ENCODE measurements around the gene SULF2.

The SULF2 gene

DNA sequence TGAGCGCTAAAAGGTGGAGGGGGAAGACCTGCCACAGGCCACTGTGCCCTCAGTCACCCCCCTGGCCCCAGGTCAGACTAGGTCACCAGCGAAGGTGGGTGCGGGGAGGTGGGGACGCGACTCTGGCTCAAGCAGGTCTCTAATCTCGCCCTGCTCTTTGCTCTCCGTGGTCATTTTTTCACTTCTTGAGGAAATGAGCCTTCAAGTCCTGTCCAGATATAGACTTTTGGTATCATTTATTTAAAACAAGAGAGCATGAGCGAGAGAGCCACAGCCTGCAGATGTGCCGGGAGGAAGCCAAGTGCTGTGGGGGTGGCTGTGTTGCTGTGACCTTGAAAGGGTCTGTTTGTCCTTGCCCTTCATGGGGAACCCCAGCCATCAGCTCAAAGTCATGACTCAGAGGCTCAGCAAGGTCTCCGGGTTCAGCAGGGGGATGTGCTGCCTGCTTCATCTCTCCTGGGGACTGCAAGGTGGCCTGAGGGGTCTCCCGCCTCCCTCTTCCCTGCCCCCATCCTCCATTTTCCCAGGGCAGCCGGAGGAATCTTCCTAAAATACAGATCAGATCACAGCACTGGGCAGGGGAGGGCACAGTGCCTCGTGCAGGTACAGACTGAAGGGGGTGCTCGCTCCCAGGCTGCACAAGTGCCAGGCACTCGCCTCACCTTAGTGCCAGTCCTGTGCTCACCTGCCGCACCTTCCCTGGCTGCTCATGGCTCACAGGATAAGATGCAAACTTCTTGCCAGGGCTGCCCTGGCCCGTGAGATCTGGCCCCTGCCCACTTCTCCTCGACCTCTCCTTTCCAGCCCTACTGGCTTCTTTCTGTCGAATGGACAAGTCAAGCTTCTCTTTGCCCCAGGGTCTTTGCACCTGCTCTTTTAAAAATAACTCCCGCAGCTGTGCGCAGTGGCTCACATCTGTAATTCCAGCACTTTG lies 26.5 kb downstream of the SULF2 start:
- DNase-seq (ENCODE audit: low read depth) = no peak
- no peak overlapping the region for H3K4me3 ChIP-seq (ENCODE audit: low read length)
- TF ChIP-seq, protein P1, sequence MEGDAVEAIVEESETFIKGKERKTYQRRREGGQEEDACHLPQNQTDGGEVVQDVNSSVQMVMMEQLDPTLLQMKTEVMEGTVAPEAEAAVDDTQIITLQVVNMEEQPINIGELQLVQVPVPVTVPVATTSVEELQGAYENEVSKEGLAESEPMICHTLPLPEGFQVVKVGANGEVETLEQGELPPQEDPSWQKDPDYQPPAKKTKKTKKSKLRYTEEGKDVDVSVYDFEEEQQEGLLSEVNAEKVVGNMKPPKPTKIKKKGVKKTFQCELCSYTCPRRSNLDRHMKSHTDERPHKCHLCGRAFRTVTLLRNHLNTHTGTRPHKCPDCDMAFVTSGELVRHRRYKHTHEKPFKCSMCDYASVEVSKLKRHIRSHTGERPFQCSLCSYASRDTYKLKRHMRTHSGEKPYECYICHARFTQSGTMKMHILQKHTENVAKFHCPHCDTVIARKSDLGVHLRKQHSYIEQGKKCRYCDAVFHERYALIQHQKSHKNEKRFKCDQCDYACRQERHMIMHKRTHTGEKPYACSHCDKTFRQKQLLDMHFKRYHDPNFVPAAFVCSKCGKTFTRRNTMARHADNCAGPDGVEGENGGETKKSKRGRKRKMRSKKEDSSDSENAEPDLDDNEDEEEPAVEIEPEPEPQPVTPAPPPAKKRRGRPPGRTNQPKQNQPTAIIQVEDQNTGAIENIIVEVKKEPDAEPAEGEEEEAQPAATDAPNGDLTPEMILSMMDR (conservative IDR thresholded peaks at IDR 0.05; ENCODE audit: low read depth, low read length) = no peak

- no peak for DNase-seq (ENCODE audit: low read depth)
- TF ChIP-seq, protein P1 (conservative IDR thresholded peaks at IDR 0.05; ENCODE audit: low read depth, low read length) = no peak
- no peak overlapping the region for H3K4me3 ChIP-seq (ENCODE audit: low read length)
Observed at GRCh38 chr20:47757145-47758035, 27.9 kb downstream of the SULF2 start.

- no peak overlapping the region for H3K4me3 ChIP-seq (ENCODE audit: low read length)
- no peak for DNase-seq (ENCODE audit: low read depth)
- TF ChIP-seq, protein P1 (conservative IDR thresholded peaks at IDR 0.05; ENCODE audit: low read depth, low read length) = no peak
Observed at GRCh38 chr20:47754946-47755652, 30.2 kb downstream of the SULF2 start.

GRCh38 chr20:47754388-47754715 lies 30.9 kb downstream of the SULF2 start:
- H3K4me3 ChIP-seq (ENCODE audit: low read length) = no peak overlapping the region
- DNase-seq (ENCODE audit: low read depth) = no peak
- TF ChIP-seq, protein P1 (conservative IDR thresholded peaks at IDR 0.05; ENCODE audit: low read depth, low read length) = no peak

DNA sequence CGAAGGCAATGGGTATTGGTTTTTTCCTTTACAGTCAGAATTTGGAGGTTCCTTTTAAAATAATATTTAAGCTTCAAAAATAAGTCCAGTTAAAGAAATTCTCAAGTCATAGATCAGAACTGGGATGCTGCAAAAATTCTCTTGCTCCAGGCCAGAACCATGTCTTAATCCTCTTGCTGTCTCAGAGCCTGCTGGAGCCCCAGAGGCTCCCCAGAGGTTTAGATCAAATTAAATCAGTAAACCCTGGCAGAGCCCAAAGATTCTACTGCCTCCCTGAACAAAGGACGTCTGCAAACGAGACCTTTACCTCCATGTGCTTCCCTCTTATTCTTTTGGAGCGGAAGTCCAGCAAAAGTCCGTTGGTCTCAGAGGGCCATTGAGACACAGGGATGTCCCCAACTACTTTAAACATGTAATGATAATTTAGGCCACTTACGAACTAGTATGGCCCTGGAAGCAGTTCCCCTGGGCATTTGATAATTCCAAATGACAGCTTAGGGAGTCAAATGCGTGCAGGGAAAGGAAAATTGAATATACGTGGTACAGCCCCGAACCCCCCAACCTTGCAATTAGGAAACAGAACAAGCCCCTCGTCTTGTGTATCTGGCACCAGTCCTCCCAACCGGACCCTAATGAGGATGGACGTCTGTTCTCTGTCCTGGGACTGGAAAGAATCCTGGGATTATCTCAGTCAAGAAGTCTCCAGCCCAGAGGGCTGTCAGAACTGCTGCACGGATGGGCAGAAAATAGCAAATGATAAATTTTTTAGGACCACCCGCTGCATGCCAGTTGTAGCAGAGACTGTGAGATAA lies 31.5 kb downstream of the SULF2 start:
- DNase-seq (ENCODE audit: low read depth) = no peak
- no peak overlapping the region for H3K4me3 ChIP-seq (ENCODE audit: low read length)
- TF ChIP-seq, protein P1 (conservative IDR thresholded peaks at IDR 0.05; ENCODE audit: low read depth, low read length) = no peak

DNA sequence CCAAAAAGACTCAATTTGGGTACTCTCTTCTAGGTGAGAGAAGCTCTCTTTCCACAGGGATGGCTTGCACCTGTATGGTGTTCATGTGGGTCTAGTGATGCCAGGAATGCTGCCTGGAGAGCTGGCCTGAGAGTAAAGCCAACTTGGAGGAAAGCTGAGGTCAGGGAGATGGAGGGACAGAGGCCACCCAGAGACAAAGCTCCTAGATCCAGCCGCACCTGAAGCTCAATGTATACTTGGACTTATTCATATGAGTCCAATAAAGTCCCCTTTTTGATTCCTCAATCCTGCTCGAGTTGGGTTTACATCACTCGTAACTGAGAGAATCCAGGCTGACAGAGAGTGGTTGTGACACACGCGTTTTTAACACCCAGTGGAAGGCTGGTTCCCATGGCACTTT lies 33.8 kb downstream of the SULF2 start:
- DNase-seq (ENCODE audit: low read depth) = no peak
- H3K4me3 ChIP-seq (ENCODE audit: low read length) = no peak overlapping the region
- TF ChIP-seq, protein P1 (conservative IDR thresholded peaks at IDR 0.05; ENCODE audit: low read depth, low read length) = no peak
